Lower leg skin (tissue), 3 donors: ENCODE measurements around the gene PLEKHJ1.

Experiments
- CTCF ChIP-seq, 3 donors: fragments of 450-650 bp; IDR thresholded peaks; one replicate each; pipeline ENCODE4 v1.5.1; 2016; ENCODE audit warnings: antibody characterized with exemption in 3 of 3, mild to moderate bottlenecking in 3 of 3, moderate library complexity in 2 of 3
- POLR2A ChIP-seq, 2 donors: fragments of 450-650 bp; IDR thresholded peaks; one replicate each; pipeline ENCODE4 v1.6.1; 2016 to 2017; ENCODE audit warnings: antibody characterized with exemption in 2 of 2, mild to moderate bottlenecking in 1 of 2, moderate library complexity in 1 of 2

DNA sequence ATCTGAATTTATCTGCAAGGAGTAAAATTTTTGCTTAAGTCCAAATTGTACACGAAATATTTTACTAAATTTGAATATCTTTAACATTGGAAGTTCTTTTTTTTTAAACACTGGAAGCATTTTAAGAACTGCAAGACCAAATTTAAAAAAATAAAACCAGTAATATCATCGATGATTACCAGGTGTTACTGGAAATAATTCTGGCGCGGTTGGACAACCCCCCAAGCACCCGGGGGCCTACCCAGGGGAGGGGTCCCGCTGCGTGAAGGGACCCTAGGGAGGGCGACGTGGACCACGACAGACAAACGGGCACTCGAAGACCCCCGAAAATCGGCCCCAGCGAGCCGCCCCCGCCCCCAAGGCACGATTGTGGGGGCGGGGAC, 32.7 kb upstream of the PLEKHJ1 start:
- TF ChIP-seq CTCF (IDR thresholded peaks at IDR 0.05), result no peak
- TF ChIP-seq POLR2A (IDR thresholded peaks at IDR 0.05), result no peak
